KOPT-K1 (cell line): ENCODE results near the gene RPL37.
"Not testable (repeated sequence)": the region's sequence is repeated elsewhere in the genome, so short reads cannot be mapped to it uniquely, and the experiment has no call there.

Experiments
- H3K27ac ChIP-seq: fragments of 200-600 bp; sonication (generic); 2 replicates; pipeline ENCODE4 v1.5.1; 2016; ENCODE audit warnings: antibody characterized with exemption, mild to moderate bottlenecking, low read depth, low read length; ENCODE audit not compliant: poor library complexity, severe bottlenecking
- H3K36me3 ChIP-seq: fragments of 200-600 bp; sonication (generic); 2 replicates; pipeline ENCODE4 v1.5.1; 2017; ENCODE audit warnings: antibody characterized with exemption, mild to moderate bottlenecking, low read length, moderate library complexity; ENCODE audit not compliant: insufficient read depth
- H3K9me3 ChIP-seq: fragments of 200-600 bp; sonication (generic); 2 replicates; pipeline ENCODE4 v1.5.1; 2017; ENCODE audit warnings: antibody characterized with exemption, low read length, mild to moderate bottlenecking; ENCODE audit not compliant: insufficient read depth, poor library complexity, severe bottlenecking

RPL37 gene

DNA sequence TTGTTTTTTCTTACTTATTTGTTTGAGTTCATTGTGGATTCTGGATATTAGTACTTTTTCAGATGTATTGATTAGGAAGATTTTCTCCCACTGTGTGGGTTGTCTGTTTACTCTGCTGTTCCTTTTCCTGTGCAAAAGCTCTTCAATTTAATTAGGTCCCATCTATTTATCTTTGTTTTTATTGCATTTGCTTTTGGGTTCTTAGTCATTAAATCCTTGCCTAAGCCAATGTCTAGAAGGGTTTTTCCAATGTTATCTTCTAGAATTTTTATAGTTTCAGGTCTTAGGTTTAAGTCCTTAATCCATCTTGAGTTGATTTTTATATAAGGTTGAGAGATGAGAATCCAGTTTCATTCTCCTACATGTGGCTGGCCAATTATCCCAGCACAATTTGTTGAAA lies 40.7 kb downstream of the RPL37 start:
- not testable (repeated sequence) for H3K9me3 ChIP-seq, H3K27ac ChIP-seq
- H3K36me3 ChIP-seq, result peaks cover 14% of the 10 kb centered on the region; the same call in 1 of the 2 replicates

DNA sequence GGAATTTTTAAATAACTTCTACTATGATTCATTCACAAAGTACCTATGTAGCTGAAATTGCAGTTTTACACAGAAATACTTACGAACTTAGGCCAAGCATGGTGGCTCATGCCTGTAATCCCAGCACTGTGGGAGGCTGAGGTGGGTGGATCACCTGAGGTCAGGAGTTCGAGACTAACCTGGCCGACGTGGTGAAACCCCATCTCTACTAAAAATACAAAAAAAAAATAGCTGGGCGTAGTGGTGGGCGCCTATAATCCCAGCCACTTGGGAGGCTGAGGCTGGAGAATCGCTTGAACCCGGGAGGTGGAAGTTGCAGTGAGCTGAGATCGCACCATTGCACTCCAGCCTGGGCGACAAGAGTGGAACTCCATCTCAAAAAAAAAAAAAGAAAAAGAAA lies 42.3 kb downstream of the RPL37 start:
- H3K36me3 ChIP-seq, result peaks cover 26% of the 10 kb centered on the region
- not testable (repeated sequence) for H3K27ac ChIP-seq

DNA sequence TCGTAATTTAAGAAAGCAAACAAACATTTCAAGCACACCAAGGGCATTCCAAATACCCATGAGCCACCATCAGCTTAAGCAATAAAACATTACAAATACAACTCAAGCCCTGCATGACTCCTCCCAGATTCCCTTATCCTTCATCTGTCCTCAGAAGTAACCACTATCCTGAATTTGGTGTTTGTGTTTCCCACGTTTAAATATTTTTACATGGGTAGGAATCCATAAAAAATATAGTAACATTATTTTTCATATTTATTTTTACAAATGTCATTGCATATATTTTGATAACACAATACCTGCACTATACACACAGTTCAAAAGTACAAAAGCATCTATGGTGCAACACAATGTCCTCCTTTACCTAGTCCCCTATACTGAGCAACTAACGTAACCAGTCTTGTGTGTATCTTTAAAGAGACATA lies 43.3 kb downstream of the RPL37 start:
- Histone ChIP-seq H3K9me3 (peaks cover 12% of the 10 kb centered on the region), H3K36me3 (peaks cover 28% of the 10 kb centered on the region), H3K27ac (no peak overlapping the region)

More for the DNA sequence above, 42.3 kb downstream of the RPL37 start:
- H3K9me3 ChIP-seq, result not testable (repeated sequence)

DNA sequence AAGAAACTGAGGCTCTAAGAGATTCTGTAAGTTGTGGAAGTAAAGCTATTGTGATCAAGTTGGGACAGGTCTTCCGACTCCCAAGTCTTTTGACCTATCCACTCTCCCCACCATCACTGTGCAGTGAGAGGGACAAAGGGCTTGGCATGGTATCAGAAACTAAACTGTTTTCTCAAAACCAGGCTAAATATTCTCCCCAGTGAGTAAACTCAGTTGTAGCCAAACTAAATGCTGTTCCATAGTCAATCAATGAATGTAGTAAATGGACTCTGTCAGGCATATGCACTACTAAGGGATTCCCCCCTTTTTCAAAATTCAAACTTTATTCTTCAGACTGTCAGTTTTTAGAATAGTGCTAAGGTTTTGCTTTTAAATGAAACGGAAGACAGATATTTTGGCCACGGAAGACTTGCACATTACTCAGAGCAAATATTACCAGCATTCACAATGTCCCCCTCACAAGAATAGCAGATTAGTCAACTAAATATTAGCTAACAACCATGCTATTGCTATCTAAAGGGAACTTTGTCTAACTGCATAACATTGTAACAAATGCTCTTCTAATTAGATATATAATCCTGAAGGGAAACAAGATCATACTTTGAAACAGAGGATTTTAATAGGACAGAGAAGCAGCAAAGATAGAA lies 44.0 kb downstream of the RPL37 start:
- H3K27ac ChIP-seq, result no peak overlapping the region
- peaks cover 12% of the 10 kb centered on the region for H3K9me3 ChIP-seq
- H3K36me3 ChIP-seq, result peaks cover 28% of the 10 kb centered on the region

DNA sequence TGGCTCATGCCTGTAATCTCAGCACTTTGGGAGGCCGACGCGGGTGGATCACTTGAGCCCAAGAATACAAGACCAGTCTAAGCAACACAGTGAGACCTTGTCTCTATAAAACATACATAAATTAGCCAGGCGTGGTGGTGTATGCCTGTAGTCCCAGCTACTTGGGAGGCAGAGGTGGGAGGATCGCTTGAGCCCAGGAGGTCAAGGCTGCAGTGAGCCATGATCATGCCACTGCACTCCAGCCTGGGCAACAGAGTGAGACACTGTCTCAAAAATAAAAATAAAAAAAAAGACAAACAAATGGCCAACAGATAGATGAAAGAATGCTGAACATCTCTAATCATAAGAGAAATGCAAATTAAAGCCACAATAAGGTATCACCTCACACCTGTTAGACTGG lies 46.1 kb downstream of the RPL37 start:
- Histone ChIP-seq H3K9me3 (peaks cover 12% of the 10 kb centered on the region), H3K36me3 (peaks cover 18% of the 10 kb centered on the region)
- H3K27ac ChIP-seq, result not testable (repeated sequence)

DNA sequence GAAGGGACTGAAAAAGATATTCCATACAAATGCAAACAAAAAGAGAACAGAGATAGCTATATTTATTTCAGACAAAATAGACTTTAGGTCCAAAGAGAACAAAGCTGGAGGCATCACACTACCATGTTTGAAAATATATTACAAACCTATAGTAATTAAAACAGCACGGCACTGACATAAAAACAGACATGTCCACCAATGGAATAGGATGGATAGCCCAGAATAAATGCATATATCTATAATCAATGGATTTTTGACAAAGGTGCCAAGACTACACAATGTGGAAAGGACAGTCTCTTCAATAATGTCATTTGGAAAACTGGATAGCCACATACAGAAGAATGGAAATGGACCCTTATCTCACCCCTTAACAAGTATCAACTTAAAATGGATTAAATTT lies 47.0 kb downstream of the RPL37 start:
- peaks cover 18% of the 10 kb centered on the region for H3K36me3 ChIP-seq
- H3K9me3 ChIP-seq, result peaks cover 12% of the 10 kb centered on the region
- H3K27ac ChIP-seq, result no peak overlapping the region

DNA sequence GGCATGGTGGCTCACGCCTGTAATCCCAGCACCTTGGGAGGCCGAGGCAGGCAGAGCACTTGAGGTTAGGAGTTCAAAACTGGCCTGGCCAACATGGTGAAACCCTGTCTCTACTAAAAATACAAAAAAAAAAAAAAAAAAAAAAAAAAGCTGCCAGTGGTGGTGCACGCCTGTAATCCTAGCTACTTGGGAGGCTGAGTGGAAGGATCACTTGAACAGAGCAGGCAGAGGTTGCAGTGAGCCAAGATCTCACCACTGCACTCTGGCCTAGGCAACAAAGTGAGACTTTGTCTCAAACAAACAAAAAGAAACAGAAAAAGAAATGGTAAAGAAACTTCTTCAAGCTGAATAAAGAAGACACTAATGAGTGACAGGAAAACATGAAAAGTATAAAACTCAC lies 48.4 kb downstream of the RPL37 start:
- Histone ChIP-seq H3K9me3 (peaks cover 12% of the 10 kb centered on the region), H3K36me3 (peaks cover 18% of the 10 kb centered on the region)
- H3K27ac ChIP-seq, result not testable (repeated sequence)

DNA sequence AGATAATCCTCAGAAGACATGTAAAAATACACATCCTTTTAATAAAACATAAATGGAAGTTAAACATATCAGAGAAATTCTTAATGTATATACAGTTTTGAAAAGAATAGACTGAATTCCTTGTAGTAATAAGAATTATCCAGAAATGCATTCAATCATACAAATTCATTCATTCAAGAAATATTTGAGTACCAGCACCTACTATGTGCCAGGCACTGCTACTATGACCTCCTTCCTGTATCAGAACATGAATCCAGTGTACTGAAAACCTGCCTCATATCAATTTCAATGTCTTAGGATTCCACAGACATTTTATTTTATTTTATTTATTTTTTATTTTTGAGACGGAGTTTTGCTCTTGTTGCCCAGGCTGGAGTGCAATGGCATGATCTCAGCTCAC lies 50.1 kb downstream of the RPL37 start:
- no peak overlapping the region for H3K27ac ChIP-seq
- H3K9me3 ChIP-seq, result peaks cover 12% of the 10 kb centered on the region
- H3K36me3 ChIP-seq, result peaks cover 14% of the 10 kb centered on the region

DNA sequence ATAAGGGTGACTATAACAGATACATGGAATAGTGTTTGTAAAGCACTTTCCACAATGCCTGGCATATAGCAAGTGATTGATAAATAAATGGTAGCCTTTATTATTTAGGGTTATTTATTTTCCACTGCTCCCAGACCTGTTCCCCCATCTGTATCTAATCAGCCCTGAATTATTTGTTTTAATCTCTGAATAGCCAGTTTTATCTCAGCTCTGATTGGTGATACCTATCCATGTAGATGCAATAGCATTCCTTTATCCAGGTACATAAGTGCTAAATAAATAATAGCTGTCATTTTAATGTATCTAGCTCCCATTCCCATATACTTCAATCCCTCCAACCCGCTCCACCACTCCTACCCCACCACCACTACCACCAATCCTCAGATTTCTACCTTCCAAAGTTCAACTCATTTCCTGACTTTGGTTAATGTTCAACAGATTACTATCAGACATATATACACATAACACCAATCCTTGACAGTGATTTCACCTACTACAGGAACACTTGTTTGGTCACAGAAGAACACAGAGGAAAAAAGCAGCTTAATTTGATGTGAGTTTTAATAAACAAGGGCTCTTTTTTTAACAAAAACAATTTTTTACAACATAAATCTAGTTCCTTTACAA lies 50.9 kb downstream of the RPL37 start:
- Histone ChIP-seq H3K36me3 (peaks cover 14% of the 10 kb centered on the region), H3K27ac (no peak overlapping the region), H3K9me3 (peaks cover 12% of the 10 kb centered on the region)

DNA sequence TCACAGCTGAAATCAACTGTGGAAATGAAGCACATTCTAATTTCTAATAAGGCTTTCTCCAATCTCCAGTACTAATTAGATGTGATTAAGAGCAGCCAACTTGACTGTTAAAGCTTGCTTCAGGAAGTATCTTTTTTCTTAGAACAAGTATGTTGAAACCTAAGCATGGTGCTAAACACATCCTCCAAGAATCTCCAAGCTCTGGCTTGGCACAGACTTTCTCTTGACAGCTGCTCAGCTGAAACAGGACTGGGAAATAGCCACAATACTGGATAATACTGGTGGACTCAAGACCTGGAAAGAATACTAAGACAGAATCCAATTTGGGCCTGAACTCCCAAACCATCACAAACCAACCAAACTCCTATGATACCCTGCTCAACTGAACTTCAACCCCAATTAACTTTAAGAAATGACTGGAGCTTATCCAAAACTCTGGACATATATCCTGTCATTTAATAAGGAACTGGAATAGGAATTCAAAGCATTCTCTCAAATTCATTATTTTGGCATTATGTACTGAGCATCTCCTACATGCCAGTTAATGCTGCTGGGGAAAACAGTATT lies 53.1 kb downstream of the RPL37 start:
- no peak overlapping the region for H3K27ac ChIP-seq
- H3K36me3 ChIP-seq, result peaks cover 4% of the 10 kb centered on the region
- no peaks in the 10 kb centered on the region for H3K9me3 ChIP-seq

DNA sequence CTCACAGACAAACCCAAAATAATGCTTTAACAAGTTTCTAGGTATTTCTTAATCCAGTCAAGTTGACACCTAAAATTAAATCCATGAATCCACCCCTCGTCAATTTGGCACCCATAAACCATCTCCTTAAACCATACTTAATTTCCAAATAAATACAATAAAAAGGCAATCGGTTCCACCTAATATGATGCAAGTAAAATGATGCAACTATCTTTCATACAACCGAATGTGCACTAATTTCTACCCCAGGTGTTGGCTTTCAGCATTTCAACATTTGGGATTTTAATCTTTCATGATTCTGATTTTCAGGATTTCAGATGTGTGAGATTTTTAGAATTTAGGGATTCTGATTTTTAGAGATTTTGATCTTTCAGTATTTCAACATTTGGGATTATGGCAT lies 54.2 kb downstream of the RPL37 start:
- no peak overlapping the region for H3K27ac ChIP-seq
- H3K36me3 ChIP-seq, result peaks cover 15% of the 10 kb centered on the region
- no peaks in the 10 kb centered on the region for H3K9me3 ChIP-seq

DNA sequence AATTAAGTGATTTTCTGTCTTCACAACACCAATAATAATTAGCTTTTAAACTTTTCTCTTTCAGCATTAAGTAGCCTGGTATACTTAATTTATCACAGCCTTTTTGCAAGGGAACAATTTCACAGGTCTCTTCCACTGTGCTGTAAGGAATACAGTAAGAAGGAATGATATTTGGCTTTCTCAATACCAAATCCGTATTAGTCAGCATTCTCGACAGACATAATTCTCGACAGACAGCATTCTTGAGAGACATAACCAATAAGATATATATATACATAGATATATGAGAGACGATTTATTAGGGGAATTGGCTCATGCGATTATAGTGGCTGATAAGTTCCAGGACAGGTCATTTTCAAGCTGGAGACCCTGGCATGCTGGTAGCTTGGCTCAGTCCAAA lies 54.8 kb downstream of the RPL37 start:
- Histone ChIP-seq H3K36me3 (peaks cover 22% of the 10 kb centered on the region), H3K27ac (no peak overlapping the region), H3K9me3 (no peaks in the 10 kb centered on the region)

DNA sequence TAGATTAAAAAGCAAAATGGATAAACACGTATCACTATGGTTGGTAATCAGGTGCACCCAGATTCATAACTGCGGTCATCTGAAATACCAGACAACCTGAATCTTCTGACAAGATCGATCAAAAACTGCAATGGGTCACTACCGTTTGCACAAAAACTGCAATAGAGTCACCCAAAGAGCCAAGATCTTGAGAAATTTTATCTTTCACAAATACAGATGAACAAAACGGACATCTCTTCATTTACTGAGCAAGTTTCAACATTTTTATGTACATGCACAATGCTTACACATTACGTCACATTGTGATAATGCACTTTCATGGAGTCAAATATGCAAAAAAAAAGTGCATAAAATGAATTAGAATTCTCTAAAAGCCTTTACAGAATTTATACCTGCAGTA lies 55.5 kb downstream of the RPL37 start:
- H3K9me3 ChIP-seq, result no peaks in the 10 kb centered on the region
- no peak overlapping the region for H3K27ac ChIP-seq
- H3K36me3 ChIP-seq, result peaks cover 28% of the 10 kb centered on the region

DNA sequence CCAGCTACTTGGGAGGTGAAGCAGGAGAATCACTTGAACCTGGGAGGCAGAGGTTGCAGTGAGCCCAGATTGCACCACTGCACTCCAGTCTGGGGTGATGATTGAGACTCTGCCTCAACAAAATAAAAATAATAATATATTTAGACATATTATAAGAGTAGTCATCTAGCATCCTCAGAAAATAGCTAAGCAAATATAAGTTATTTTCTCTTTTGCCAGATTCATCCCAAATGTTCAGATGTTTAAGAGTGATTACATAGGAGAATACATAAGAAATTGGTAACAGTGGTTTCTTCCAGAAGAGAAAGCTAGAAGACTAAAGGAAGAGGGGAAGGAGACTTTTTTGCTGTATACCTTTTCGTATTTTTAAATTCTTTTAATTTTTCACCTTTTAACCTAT lies 56.9 kb downstream of the RPL37 start:
- H3K27ac ChIP-seq, result no peak overlapping the region
- H3K9me3 ChIP-seq, result no peaks in the 10 kb centered on the region
- peaks cover 40% of the 10 kb centered on the region for H3K36me3 ChIP-seq

DNA sequence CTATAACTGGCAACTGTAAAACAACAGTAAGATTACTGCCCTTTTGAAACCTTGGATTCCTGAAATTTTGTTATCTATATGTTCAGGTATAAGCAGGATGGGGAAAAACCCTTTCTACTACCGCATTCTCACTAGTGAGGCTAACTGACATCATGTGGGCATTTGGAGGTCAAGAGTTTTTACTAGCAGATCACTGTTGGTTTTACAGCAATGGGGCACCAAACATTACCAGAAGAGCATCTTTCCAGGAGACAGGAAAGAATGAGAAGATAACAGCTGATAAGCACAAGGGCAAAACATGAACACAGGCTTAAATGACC lies 58.4 kb downstream of the RPL37 start:
- H3K36me3 ChIP-seq, result peaks cover 55% of the 10 kb centered on the region
- H3K27ac ChIP-seq, result no peak overlapping the region
- H3K9me3 ChIP-seq, result no peaks in the 10 kb centered on the region
